OCI-LY7 (cell line): Measurements from ENCODE around the gene SFT2D3. TPM values are rescaled to one million over a fixed set of nuclear protein-coding genes. Genes with fewer than 3 reads are reported as not detected.

Experiments used
- BruUV-seq: library from RNA; stranded (reverse); fragments of 400-500 nt; replicated peaks from 2 replicates; lab custom pipeline; 2021; lab: Mats Ljungman, UMichigan
- CTCF ChIA-PET: fragments of 300-600 bp; sonication (Branson Sonifier 250); formaldehyde crosslinking; loops from one replicate; lab custom pipeline; 2022; ENCODE audit warnings: antibody characterized with exemption; ENCODE audit not compliant: unreplicated experiment; lab: Charles Lee
- POLR2A ChIA-PET: fragments of 300-600 bp; sonication (Branson Sonifier 250); formaldehyde crosslinking; loops from one replicate; lab custom pipeline; 2022; ENCODE audit warnings: antibody characterized with exemption; lab: Charles Lee
- DNase-seq: peaks from one replicate; pipeline ENCODE4 v3.0.0-alpha.2; 2015; ENCODE audit warnings: low spot score
- H2AFZ ChIP-seq: fragments of 200-600 bp; sonication (generic), shearing (Covaris generic); 2 replicates; pipeline ENCODE4 v1.6.1; 2014; ENCODE audit warnings: mild to moderate bottlenecking, antibody characterized with exemption, low read length, moderate library complexity
- H3K27ac ChIP-seq: fragments of 200-600 bp; sonication (generic); 2 replicates; pipeline ENCODE4 v1.5.1; 2014; ENCODE audit warnings: mixed run types, low read depth, mild to moderate bottlenecking, moderate library complexity, low read length, inconsistent platforms; ENCODE audit not compliant: poor library complexity, severe bottlenecking
- H3K36me3 ChIP-seq: fragments of 200-600 bp; sonication (generic); 2 replicates; pipeline ENCODE4 v1.6.1; 2014; ENCODE audit warnings: mild to moderate bottlenecking, antibody characterized with exemption, low read length, moderate library complexity, mixed read lengths; ENCODE audit not compliant: insufficient read depth
- H3K4me1 ChIP-seq: fragments of 200-600 bp; sonication (generic); 2 replicates; pipeline ENCODE4 v1.5.1; 2014; ENCODE audit warnings: mild to moderate bottlenecking, low read length; ENCODE audit not compliant: insufficient read depth, poor library complexity, severe bottlenecking
- H3K4me2 ChIP-seq: fragments of 200-600 bp; sonication (generic); 2 replicates; pipeline ENCODE4 v1.6.1; 2014; ENCODE audit warnings: mild to moderate bottlenecking, low read length
- H3K4me3 ChIP-seq: fragments of 200-600 bp; sonication (generic); 2 replicates; pipeline ENCODE4 v1.5.1; 2014; ENCODE audit warnings: mild to moderate bottlenecking, low read depth, low read length; ENCODE audit not compliant: poor library complexity, severe bottlenecking
- H3K79me2 ChIP-seq: fragments of 200-600 bp; sonication (generic); 2 replicates; pipeline ENCODE4 v1.6.1; 2016; ENCODE audit warnings: low read depth, mild to moderate bottlenecking, low read length, moderate library complexity, mixed read lengths; ENCODE audit not compliant: insufficient read depth
- H3K9me2 ChIP-seq: fragments of 200-600 bp; sonication (generic); 2 replicates; pipeline ENCODE4 v1.6.1; 2016; ENCODE audit warnings: mild to moderate bottlenecking, low read length, mixed read lengths; ENCODE audit not compliant: insufficient read depth
- H3K9me3 ChIP-seq: fragments of 200-600 bp; sonication (generic); 2 replicates; pipeline ENCODE4 v1.6.1; 2014; ENCODE audit warnings: mild to moderate bottlenecking, mixed run types, low read length, mixed read lengths
- H4K20me1 ChIP-seq: fragments of 200-600 bp; sonication (generic); 2 replicates; pipeline ENCODE4 v1.6.1; 2014; ENCODE audit warnings: mild to moderate bottlenecking, antibody characterized with exemption, low read length, moderate library complexity, mixed read lengths; ENCODE audit not compliant: insufficient read depth
- CTCF ChIP-seq: fragments of 200-600 bp; sonication (generic); conservative IDR thresholded peaks from 2 replicates; pipeline ENCODE4 v1.5.1; 2014; ENCODE audit warnings: mild to moderate bottlenecking, antibody characterized with exemption, low read length, moderate library complexity, mixed read lengths
- EZH2phosphoT487 ChIP-seq: fragments of 200-600 bp; sonication (generic); IDR thresholded peaks from 2 replicates; pipeline ENCODE4 v1.6.1; 2018; ENCODE audit warnings: low read depth, borderline replicate concordance, mild to moderate bottlenecking, mixed run types, antibody characterized with exemption, low read length, moderate library complexity, mixed read lengths
- intact Hi-C: fragments of 100-400 bp; cut with micrococcal nuclease; formaldehyde crosslinking; loops from one replicate; pipeline ENCODE4 v1.10.0; 2022; ENCODE audit not compliant: unreplicated experiment
- total RNA-seq, 2 experiments: library from RNA; depleted of rRNA in 1 of 2; stranded (reverse); fragments of >200 nt in 1 of 2; shearing (Covaris generic) in 1 of 2; gene quantifications; 2 replicates each; pipeline ENCODE4 v1.2.3, GENCODE V29; 2014 to 2022

SFT2D3 gene
- total RNA-seq, 2 experiments from 2014 or later = 7.6 to 14.3 TPM

- CTCF ChIA-PET = no interaction called here
- Histone ChIP-seq H2AFZ (no peak overlapping the region), H3K4me2 (no peak overlapping the region), H4K20me1 (no peaks in the 10 kb centered on the region), H3K27ac (no peak overlapping the region), H3K4me3 (no peak overlapping the region), H3K9me2 (no peaks in the 10 kb centered on the region), H3K4me1 (no peaks in the 10 kb centered on the region), H3K9me3 (no peaks in the 10 kb centered on the region; the same call in 1 of the 2 replicates), H3K79me2 (no peaks in the 10 kb centered on the region), H3K36me3 (no peaks in the 10 kb centered on the region)
- no peak for TF ChIP-seq CTCF
- TF ChIP-seq EZH2phosphoT487 = no peak
- POLR2A ChIA-PET = interaction anchor here (0.6 kb wide), 1 partner anchor 89 kb away, joined by 3 read pairs; no protein-coding TSS in a partner anchor
- no peak for DNase-seq
- intact Hi-C loops = no loop called here
- no TSS peak for BruUV-seq
Measured at GRCh38 chr2:127659408-127660290, 41.6 kb upstream of the SFT2D3 start.

- ChIA-PET CTCF (no interaction called here), POLR2A (interaction anchor here (0.6 kb wide), 1 partner anchor 89 kb away, joined by 3 read pairs; no protein-coding TSS in a partner anchor)
- no peak for DNase-seq
- Histone ChIP-seq H3K27ac (no peak overlapping the region), H3K4me1 (no peaks in the 10 kb centered on the region), H3K36me3 (no peaks in the 10 kb centered on the region), H3K79me2 (no peaks in the 10 kb centered on the region), H2AFZ (no peak overlapping the region), H3K9me3 (no peaks in the 10 kb centered on the region; the same call in 1 of the 2 replicates), H3K4me3 (no peak overlapping the region), H3K4me2 (no peak overlapping the region), H3K9me2 (no peaks in the 10 kb centered on the region), H4K20me1 (no peaks in the 10 kb centered on the region)
- no peak for TF ChIP-seq CTCF
- TF ChIP-seq EZH2phosphoT487 = no peak
- BruUV-seq = no TSS peak
- intact Hi-C loops = no loop called here
Measured at GRCh38 chr2:127660291-127660578, 41.1 kb upstream of the SFT2D3 start.

- Histone ChIP-seq H3K4me1 (no peaks in the 10 kb centered on the region), H3K9me3 (no peaks in the 10 kb centered on the region; the same call in 1 of the 2 replicates), H3K9me2 (no peaks in the 10 kb centered on the region), H4K20me1 (no peaks in the 10 kb centered on the region), H3K79me2 (no peaks in the 10 kb centered on the region), H3K27ac (no peak overlapping the region), H2AFZ (no peak overlapping the region), H3K36me3 (no peaks in the 10 kb centered on the region), H3K4me3 (no peak overlapping the region), H3K4me2 (no peak overlapping the region)
- POLR2A ChIA-PET = no interaction called here
- DNase-seq = no peak
- intact Hi-C loops = no loop called here
- TF ChIP-seq CTCF (no peak), EZH2phosphoT487 (no peak)
- no TSS peak for BruUV-seq
- CTCF ChIA-PET = no interaction called here
Measured at GRCh38 chr2:127661072-127661649, 40.1 kb upstream of the SFT2D3 start.
